GM12873 (cell line): ENCODE results near the gene NFYC.

Experiments
- TF ChIP-seq, protein P1 (sequence below): IDR thresholded peaks from 2 replicates; pipeline ENCODE4 v1.5.1; 2012; ENCODE audit warnings: low read depth, mild to moderate bottlenecking, moderate library complexity, low read length, control low read depth; ENCODE audit not compliant: insufficient read depth; ENCODE audit errors: missing control alignments

Gene NFYC

DNA sequence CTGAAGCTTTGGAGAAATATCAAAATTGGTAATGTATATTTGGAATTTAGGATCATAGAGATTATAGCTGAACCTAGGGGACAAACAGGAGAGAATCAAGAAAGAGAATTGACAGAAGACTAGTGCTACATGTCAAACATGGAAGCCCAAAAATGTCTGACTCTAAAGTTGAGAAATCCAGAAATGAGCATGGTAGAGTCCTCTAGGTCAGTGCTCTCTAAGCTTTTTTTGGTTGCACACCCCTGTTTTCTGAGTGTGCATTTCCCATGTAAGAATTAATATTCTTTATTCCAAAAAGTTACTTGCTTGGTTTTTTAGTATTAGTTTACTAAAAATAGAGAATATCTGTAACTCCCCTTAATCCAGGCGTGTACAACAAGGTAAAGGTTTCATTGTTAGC is 25.6 kb downstream of the NFYC start:
- TF ChIP-seq, protein P1, sequence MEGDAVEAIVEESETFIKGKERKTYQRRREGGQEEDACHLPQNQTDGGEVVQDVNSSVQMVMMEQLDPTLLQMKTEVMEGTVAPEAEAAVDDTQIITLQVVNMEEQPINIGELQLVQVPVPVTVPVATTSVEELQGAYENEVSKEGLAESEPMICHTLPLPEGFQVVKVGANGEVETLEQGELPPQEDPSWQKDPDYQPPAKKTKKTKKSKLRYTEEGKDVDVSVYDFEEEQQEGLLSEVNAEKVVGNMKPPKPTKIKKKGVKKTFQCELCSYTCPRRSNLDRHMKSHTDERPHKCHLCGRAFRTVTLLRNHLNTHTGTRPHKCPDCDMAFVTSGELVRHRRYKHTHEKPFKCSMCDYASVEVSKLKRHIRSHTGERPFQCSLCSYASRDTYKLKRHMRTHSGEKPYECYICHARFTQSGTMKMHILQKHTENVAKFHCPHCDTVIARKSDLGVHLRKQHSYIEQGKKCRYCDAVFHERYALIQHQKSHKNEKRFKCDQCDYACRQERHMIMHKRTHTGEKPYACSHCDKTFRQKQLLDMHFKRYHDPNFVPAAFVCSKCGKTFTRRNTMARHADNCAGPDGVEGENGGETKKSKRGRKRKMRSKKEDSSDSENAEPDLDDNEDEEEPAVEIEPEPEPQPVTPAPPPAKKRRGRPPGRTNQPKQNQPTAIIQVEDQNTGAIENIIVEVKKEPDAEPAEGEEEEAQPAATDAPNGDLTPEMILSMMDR = no peak

DNA sequence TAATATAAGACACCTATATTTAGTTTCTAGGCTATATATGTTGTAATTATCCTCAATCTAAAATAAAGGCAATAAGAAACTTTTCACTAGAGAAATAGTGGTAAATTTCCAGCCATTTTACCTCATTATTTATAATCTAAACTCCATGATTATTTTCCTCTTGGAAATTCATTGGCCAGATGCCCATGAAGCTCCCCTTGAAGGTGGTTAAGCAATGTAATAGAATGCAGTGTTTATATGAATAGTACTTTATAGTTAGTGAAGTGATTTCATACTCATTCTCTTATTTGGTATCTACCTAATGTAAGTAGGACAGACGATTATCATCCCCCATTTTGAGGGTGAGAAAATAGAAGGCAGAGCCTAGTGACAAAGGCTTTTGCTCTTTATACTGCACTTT is 26.5 kb downstream of the NFYC start:
- TF ChIP-seq, protein P1 = no peak

DNA sequence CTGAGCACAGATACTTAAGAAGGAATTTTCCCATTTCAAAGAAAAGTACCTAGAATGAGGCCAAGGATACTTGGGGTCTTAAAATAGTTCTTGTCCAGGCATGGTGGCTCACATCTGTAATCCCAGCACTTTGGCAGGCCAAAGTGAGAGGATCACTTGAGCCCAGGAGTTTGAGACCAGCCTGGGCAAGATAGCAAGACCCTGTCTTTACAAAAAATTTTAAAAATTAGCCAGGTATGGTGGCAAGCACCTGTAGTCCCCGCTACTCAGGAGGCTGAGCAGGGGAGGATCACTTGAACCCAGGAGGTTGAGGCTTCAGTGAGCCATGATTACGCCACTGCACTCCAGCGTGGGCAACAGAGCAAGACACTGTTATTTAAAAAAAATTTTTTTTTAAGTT is 29.0 kb downstream of the NFYC start:
- TF ChIP-seq, protein P1 = no peak

DNA sequence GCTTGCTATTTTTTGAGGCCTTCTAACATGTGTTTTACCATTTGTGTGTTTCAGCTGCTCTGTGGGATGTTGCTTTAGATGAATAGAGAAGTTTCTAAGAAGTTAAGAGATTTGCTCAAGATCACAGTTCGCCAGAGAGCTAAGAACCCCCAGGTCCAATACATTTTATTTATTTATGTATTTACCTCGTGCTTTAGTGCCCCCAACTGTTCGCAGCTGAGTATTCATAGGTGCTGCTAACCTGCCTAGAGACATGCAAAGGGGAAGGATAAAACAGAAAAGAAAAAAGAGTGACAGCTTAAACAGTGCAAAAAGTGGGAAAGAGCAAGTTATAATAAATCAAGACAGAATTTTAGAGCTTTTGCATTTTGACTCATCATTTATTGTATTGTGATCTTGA is 31.1 kb downstream of the NFYC start:
- TF ChIP-seq, protein P1 = no peak

DNA sequence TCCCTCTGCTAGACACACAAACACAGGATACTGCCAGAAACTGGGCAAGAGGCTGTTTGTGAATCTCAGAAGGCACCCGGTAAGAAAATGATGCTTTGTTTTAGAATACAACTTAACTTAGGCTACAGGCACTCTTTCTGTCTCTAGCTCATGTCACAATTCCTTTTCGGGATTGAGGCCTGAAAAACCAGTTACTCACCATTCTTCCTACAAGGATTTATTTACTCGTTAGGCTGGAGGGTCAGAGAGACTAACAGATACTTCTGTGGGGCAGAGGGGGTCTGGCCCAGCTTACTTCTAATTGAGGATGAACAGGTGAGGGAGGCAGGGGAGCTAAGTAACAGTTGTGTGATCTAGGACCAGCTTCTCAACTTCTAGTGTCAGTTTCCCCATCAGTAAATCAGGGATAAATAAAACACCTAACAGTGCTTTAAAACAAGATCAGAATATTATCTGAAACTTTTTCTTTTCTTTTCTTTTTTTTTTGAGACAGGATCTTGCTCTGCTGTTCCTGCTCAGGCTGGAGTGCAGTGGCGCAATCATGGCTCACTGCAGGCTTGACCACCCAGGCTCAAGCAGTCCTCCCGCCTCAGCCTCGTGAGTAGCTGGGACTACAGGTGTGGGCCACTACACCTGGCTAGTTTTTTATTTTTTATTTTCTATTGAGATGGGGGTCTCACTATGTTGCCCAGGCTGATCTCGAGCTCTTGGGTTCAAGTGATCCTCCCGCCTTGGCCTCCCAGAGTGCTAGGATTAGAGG is 31.9 kb downstream of the NFYC start:
- TF ChIP-seq, protein P1 = no peak

DNA sequence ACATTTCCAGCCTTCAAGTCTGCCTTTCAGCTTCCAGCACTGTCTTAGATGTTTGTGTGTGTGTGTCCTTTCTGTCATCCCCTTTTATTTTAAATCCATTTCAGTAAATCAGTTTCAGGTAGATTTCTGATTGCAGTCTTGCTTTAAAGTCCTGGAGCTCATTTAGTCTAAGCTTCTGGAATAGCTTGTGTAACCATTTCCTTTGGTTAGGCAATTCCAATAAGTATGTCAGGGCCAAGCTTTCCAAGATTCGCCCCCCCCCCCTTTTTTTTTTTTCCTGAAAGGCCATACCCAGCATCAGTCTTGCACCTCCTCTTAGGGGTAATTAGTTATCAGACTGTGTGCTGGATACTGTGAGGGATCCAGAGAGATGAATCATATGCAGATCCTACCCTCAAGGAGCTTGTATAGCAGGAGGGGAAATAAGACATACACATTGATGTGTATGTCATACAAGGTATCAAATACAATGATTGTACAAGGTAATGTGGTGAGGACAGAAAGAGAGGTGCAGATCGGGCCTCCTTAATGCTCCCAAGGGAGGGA is 41.3 kb downstream of the NFYC start:
- TF ChIP-seq, protein P1 = no peak

DNA sequence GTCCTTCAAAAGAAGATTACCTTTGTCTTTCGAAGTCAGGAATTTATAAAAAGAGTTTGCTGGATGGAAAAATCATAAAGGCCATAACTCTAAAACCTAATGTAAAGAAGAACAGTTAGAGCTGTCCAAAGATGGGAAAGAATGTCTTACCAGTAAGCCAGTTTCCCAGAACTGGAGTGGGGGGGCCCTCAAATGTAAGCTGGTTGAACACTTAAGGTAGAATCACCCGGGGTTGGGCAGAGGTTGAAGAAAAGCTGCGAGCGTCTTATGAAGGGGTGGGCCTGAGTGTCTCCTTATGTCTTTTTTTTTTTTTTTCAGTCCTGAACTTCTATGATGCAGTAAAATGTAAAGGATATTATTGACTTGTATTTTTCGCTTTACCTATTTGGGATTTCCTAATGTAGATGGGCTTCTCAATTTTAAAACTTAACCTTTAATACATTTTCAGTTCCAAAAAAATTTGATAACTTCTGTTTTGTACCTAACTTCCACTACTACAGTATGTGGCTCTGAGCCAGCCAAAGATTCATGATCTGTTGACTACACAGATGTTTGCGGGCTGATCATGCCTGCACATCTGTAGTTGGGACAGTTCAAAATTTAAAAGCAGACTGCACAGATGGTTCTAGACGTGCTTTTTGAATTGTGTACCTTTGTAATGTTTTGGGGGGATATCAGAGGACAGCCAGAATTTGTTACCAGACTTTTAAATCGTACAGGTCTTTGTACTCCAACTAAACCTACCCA is 43.6 kb downstream of the NFYC start:
- TF ChIP-seq, protein P1 = no peak
